IPS-11a (cell line): ENCODE results near the gene CPN1.

Source experiments
- H3K4me3 ChIP-seq: one replicate; pipeline ENCODE4 v1.5.1; 2013; ENCODE audit warnings: low read depth, low read length, control low read depth

Gene CPN1

GRCh38 chr10:99999319-100000108 is 82.2 kb downstream of the CPN1 start:
- H3K4me3 ChIP-seq = no peak overlapping the region

- H3K4me3 ChIP-seq = no peak overlapping the region
Measured at GRCh38 chr10:99998889-99999288, 82.8 kb downstream of the CPN1 start.

- H3K4me3 ChIP-seq = no peak overlapping the region
Measured at GRCh38 chr10:99996671-99997648, 84.7 kb downstream of the CPN1 start.

- H3K4me3 ChIP-seq = no peak overlapping the region
Measured at GRCh38 chr10:99995713-99996112, 86.0 kb downstream of the CPN1 start.

- no peak overlapping the region for H3K4me3 ChIP-seq
Measured at GRCh38 chr10:99995269-99995668, 86.4 kb downstream of the CPN1 start.

GRCh38 chr10:99994801-99995200 is 86.9 kb downstream of the CPN1 start:
- no peak overlapping the region for H3K4me3 ChIP-seq

GRCh38 chr10:99993701-99994689 is 87.7 kb downstream of the CPN1 start:
- H3K4me3 ChIP-seq = no peak overlapping the region
